ENCODE data around the gene CDR2.
"Not testable (repeated sequence)": the region's sequence is repeated elsewhere in the genome, so short reads cannot be mapped to it uniquely, and the experiment has no call there.

CDR2 gene

GRCh38 chr16:22307838-22308237 lies 66.6 kb downstream of the CDR2 start:
- no peak overlapping the region for H3K4me3 ChIP-seq (ENCODE audit: low read depth, low read length)

DNA sequence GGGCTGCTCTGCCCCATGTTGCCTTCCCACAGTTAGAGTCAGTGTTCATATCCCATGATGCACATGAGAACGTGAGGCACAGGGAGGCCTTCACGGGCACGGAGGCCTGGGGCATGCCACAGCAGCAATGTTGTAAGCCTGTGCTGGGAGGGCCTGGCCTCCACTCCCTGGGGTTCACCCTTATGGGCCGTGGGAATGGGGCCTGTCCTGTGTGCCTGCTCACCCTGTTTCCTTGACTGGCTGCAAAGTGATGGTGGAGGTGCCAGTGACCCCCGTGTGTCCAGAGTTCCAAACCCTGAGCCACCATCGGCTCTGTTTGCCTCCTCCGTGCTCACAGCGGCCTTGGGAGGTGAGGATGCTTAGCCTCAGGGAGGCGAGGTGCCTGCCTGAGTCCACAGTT lies 67.6 kb downstream of the CDR2 start:
- TF ChIP-seq, protein P1, sequence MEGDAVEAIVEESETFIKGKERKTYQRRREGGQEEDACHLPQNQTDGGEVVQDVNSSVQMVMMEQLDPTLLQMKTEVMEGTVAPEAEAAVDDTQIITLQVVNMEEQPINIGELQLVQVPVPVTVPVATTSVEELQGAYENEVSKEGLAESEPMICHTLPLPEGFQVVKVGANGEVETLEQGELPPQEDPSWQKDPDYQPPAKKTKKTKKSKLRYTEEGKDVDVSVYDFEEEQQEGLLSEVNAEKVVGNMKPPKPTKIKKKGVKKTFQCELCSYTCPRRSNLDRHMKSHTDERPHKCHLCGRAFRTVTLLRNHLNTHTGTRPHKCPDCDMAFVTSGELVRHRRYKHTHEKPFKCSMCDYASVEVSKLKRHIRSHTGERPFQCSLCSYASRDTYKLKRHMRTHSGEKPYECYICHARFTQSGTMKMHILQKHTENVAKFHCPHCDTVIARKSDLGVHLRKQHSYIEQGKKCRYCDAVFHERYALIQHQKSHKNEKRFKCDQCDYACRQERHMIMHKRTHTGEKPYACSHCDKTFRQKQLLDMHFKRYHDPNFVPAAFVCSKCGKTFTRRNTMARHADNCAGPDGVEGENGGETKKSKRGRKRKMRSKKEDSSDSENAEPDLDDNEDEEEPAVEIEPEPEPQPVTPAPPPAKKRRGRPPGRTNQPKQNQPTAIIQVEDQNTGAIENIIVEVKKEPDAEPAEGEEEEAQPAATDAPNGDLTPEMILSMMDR (IDR thresholded peaks at IDR 0.05; ENCODE audit: borderline replicate concordance, insufficient read depth, low read depth, low read length) = no peak

More at GRCh38 chr16:22307838-22308237, 66.6 kb downstream of the CDR2 start:
- TF ChIP-seq, protein P1 (IDR thresholded peaks at IDR 0.05; ENCODE audit: borderline replicate concordance, insufficient read depth, low read depth, low read length) = no peak

GRCh38 chr16:22304411-22304810 lies 70.0 kb downstream of the CDR2 start:
- H3K4me3 ChIP-seq (ENCODE audit: low read depth, low read length) = no peak overlapping the region
- TF ChIP-seq, protein P1 (IDR thresholded peaks at IDR 0.05; ENCODE audit: borderline replicate concordance, insufficient read depth, low read depth, low read length) = no peak

More for the DNA sequence above, 67.6 kb downstream of the CDR2 start:
- H3K4me3 ChIP-seq (ENCODE audit: low read depth, low read length) = no peak overlapping the region

DNA sequence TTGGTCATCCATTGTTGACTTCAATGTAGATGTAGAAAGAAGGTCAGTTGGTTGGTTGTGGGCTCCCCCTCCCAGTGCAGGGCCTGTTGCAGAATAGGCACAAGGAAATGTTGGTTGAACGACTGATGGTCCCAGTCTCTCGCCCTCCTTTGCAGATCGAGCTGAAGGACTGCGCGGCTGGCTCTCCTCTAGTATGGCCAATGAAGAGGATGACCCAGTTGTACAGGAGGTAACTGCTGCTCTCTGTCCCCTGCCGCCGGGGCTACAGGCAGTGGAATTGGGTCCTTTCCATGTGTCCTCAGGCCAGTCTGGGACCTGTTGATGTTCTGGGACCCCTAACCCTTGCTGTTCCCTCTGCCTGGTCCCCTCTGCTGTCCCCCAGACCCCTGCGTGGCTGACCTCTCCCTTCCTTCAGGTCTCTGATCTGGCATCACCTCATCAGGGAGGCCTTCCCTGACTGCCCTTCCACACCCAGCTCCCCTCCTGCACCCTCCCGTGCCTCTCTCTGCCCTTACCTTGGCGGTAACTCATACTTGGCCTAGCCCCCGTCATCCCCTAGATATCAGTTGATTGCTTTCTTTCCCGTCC lies 71.5 kb downstream of the CDR2 start:
- H3K4me3 ChIP-seq (ENCODE audit: low read depth, low read length) = no peak overlapping the region
- TF ChIP-seq, protein P1 (IDR thresholded peaks at IDR 0.05; ENCODE audit: borderline replicate concordance, insufficient read depth, low read depth, low read length) = no peak

DNA sequence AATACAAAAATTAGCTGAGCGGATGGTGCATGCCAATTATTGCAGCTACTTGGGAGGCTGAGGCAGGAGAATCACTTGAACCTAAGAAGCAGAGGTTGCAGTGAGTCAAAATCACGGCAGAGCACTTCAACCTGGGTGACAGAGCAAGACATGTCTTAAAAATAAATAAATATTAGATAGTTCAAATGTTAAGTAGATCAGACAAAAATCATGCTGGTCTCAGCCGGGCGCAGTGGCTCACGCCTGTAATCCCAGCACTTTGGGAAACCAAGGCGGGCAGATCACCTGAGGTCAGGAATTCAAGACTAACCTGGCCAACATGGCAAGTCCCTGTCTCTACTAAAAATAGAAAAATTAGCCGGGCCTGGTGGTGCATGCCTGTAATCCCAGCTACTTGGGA lies 73.0 kb downstream of the CDR2 start:
- not testable (repeated sequence) for H3K4me3 ChIP-seq (ENCODE audit: low read depth, low read length)

DNA sequence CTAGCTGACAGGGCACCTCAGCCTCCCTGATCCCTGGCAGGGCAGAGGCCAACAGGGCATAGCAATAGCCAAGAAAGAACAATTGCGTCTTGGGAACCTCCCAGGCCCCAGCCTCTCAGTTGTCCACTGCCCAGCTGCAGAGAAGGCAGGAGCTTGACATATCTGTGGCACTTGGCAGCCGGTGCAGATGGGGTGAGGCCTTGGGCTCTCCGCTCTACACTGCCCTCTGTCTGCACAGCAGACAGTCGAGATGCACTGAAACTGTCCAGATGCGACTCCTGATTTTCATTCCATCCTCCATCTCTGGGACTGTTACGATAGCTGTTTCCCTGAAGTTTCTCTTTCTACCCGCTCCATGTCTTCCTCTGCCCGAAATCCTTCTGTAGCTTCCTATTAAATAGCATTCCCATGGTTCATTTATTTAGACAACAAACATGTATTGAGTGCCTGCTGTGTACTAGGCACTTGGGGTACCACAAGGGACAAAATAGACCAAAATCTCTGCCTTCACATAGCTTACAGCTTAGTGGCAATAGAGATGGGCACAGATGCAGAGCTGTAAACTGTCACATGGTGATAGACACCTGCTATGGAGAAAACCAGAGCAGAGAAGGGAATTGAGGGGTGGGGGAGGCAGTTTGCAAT lies 73.9 kb downstream of the CDR2 start:
- no peak overlapping the region for H3K4me3 ChIP-seq (ENCODE audit: low read depth, low read length)
- TF ChIP-seq, protein P1 (IDR thresholded peaks at IDR 0.05; ENCODE audit: borderline replicate concordance, insufficient read depth, low read depth, low read length) = peak; percentile 82

GRCh38 chr16:22299036-22299435 lies 75.4 kb downstream of the CDR2 start:
- TF ChIP-seq, protein P1 (IDR thresholded peaks at IDR 0.05; ENCODE audit: borderline replicate concordance, insufficient read depth, low read depth, low read length) = no peak
- H3K4me3 ChIP-seq (ENCODE audit: low read depth, low read length) = no peak overlapping the region
